ENCODE results near the gene KRTAP12-4. TPM values are rescaled to one million over a fixed set of nuclear protein-coding genes. Genes with fewer than 3 reads are reported as not detected.

KRTAP12-4 gene
- total and polyA plus RNA-seq, 9 of the 15 experiments (the other 6 are each of a cell fraction or from before 2014, with no cell fraction given) = not detected

DNA sequence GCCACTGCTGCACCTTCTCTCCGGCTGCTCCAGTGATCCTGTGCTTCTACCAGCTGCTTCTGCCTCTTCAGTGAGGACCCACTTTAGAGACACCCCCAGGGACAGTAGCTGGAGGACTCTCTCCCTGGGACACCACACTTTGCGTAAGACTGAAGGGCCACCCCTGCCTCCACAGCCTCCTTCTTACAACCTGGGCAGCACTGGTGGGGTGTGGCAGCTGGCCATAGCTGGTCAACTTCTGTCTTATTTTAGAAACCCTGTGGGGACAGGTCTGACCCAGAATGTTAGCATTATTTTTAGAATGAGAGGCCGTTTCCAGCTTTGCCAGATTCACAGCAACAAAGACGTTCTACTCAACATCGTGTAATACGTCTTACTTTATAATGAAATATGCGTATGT lies 28.7 kb downstream of the KRTAP12-4 start:
- FAIRE-seq (no peak), ATAC-seq (no peak), DNase-seq (ENCODE audit: extremely low read depth in 1 of 4, low spot score in 3 of 4) (no peak)
- no peaks in the 10 kb centered on the region for H3K4me1 ChIP-seq (replicated peaks in 1 of 2; ENCODE audit: control insufficient read depth in 2 of 2, insufficient read depth in 2 of 2, low read length in 2 of 2)
- H3K9me3 ChIP-seq (replicated peaks; ENCODE audit: control insufficient read depth, insufficient read depth, low read depth, low read length) = peaks cover 5% of the 10 kb centered on the region; the same call in 1 of the 2 replicates
- intact Hi-C loops (cut with micrococcal nuclease) = no loop called here
- POLR2A ChIA-PET = interaction anchor here (0.6 kb wide), 1 partner anchor 12 kb away, joined by 3 read pairs; no protein-coding TSS in a partner anchor
- H3K9me1 ChIP-seq (ENCODE audit: control insufficient read depth, insufficient read depth, low read length) = no peaks in the 10 kb centered on the region
- H4K20me1 ChIP-seq (replicated peaks; ENCODE audit: control insufficient read depth, insufficient read depth, low read length) = no peaks in the 10 kb centered on the region
- WGBS (ENCODE audit: insufficient coverage, low coverage, missing lambda C conversion rate) = 4% methylated on average over 7 of the region's 7 CpGs
- in situ Hi-C loops (cut with MboI) = no loop called here
- no TSS peak for BruUV-seq (replicated peaks)
- no peak overlapping the region for H3K4me2 ChIP-seq (ENCODE audit: insufficient read depth, low read length)
- H3K36me3 ChIP-seq (ENCODE audit: control insufficient read depth, insufficient read depth, low read length) = no peaks in the 10 kb centered on the region
- H2AFZ ChIP-seq (ENCODE audit: low read depth, low read length) = no peak overlapping the region
- CTCF ChIA-PET (ENCODE audit: low intra/inter-chr PET ratio) = no interaction called here
- peaks cover 0 to 6% of the 10 kb centered on the region in 2 experiments; a peak in 1 of 5 replicates for H3K27me3 ChIP-seq (ENCODE audit: control insufficient read depth in 2 of 2, insufficient read depth in 2 of 2, low read length in 2 of 2)
- no peaks in the 10 kb centered on the region for H3K79me2 ChIP-seq (ENCODE audit: control insufficient read depth, insufficient read depth, low read length)
- no peak overlapping the region for H3K9ac ChIP-seq (ENCODE audit: insufficient read depth in 1 of 2, low read depth in 2 of 2, low read length in 2 of 2)
- TF ChIP-seq GTF2E2 (tag; IDR thresholded peaks at IDR 0.05) = no peak
- no peak for TF ChIP-seq FOS (IDR thresholded peaks at IDR 0.05; ENCODE audit: extremely low read depth, insufficient read length)
- TF ChIP-seq, protein P1, sequence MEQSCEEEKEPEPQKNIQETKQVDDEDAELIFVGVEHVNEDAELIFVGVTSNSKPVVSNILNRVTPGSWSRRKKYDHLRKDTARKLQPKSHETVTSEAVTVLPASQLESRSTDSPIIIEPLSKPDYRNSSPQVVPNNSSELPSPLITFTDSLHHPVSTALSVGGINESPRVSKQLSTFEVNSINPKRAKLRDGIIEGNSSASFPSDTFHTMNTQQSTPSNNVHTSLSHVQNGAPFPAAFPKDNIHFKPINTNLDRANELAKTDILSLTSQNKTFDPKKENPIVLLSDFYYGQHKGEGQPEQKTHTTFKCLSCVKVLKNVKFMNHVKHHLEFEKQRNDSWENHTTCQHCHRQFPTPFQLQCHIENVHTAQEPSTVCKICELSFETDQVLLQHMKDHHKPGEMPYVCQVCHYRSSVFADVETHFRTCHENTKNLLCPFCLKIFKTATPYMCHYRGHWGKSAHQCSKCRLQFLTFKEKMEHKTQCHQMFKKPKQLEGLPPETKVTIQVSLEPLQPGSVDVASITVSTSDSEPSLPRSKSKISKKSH (CRISPR knock-in tag; IDR thresholded peaks at IDR 0.05) = no peak
- no peak for TF ChIP-seq ZNF766 (CRISPR knock-in tag; conservative IDR thresholded peaks at IDR 0.05)
- no peak for TF ChIP-seq ZNF124 (CRISPR knock-in tag; IDR thresholded peaks at IDR 0.05)
- no peak for TF ChIP-seq ZC3H11A (IDR thresholded peaks at IDR 0.05; ENCODE audit: low read depth, low read length)
- TF ChIP-seq FOXM1 (IDR thresholded peaks at IDR 0.05; ENCODE audit: low read depth) = no peak
- TF ChIP-seq FOXM1 (CRISPR knock-in tag; IDR thresholded peaks at IDR 0.05; ENCODE audit: low read depth) = no peak
- TF ChIP-seq, protein P2, sequence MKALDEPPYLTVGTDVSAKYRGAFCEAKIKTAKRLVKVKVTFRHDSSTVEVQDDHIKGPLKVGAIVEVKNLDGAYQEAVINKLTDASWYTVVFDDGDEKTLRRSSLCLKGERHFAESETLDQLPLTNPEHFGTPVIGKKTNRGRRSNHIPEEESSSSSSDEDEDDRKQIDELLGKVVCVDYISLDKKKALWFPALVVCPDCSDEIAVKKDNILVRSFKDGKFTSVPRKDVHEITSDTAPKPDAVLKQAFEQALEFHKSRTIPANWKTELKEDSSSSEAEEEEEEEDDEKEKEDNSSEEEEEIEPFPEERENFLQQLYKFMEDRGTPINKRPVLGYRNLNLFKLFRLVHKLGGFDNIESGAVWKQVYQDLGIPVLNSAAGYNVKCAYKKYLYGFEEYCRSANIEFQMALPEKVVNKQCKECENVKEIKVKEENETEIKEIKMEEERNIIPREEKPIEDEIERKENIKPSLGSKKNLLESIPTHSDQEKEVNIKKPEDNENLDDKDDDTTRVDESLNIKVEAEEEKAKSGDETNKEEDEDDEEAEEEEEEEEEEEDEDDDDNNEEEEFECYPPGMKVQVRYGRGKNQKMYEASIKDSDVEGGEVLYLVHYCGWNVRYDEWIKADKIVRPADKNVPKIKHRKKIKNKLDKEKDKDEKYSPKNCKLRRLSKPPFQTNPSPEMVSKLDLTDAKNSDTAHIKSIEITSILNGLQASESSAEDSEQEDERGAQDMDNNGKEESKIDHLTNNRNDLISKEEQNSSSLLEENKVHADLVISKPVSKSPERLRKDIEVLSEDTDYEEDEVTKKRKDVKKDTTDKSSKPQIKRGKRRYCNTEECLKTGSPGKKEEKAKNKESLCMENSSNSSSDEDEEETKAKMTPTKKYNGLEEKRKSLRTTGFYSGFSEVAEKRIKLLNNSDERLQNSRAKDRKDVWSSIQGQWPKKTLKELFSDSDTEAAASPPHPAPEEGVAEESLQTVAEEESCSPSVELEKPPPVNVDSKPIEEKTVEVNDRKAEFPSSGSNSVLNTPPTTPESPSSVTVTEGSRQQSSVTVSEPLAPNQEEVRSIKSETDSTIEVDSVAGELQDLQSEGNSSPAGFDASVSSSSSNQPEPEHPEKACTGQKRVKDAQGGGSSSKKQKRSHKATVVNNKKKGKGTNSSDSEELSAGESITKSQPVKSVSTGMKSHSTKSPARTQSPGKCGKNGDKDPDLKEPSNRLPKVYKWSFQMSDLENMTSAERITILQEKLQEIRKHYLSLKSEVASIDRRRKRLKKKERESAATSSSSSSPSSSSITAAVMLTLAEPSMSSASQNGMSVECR (CRISPR knock-in tag; IDR thresholded peaks at IDR 0.05) = no peak
- no peak for TF ChIP-seq PPARD (CRISPR knock-in tag; IDR thresholded peaks at IDR 0.05)
- TF ChIP-seq NFE2 (IDR thresholded peaks at IDR 0.05; ENCODE audit: low read depth) = no peak
- no peak for TF ChIP-seq PHTF2 (CRISPR knock-in tag; IDR thresholded peaks at IDR 0.05)
- H3K27ac ChIP-seq (ENCODE audit: extremely low read depth, low read depth, low read length) = no peak overlapping the region
- no peak overlapping the region for H3K4me3 ChIP-seq
